EL (cell line): ENCODE results near the gene ATP5MC2.
"Not testable (repeated sequence)": the region's sequence is repeated elsewhere in the genome, so short reads cannot be mapped to it uniquely, and the experiment has no call there.

Experiments
- DNase-seq: peaks from one replicate; pipeline ENCODE4 v3.0.0-alpha.2; 2016

The ATP5MC2 gene

GRCh38 chr12:53644133-53644532 lies 31.8 kb downstream of the ATP5MC2 start:
- no peak for DNase-seq

DNA sequence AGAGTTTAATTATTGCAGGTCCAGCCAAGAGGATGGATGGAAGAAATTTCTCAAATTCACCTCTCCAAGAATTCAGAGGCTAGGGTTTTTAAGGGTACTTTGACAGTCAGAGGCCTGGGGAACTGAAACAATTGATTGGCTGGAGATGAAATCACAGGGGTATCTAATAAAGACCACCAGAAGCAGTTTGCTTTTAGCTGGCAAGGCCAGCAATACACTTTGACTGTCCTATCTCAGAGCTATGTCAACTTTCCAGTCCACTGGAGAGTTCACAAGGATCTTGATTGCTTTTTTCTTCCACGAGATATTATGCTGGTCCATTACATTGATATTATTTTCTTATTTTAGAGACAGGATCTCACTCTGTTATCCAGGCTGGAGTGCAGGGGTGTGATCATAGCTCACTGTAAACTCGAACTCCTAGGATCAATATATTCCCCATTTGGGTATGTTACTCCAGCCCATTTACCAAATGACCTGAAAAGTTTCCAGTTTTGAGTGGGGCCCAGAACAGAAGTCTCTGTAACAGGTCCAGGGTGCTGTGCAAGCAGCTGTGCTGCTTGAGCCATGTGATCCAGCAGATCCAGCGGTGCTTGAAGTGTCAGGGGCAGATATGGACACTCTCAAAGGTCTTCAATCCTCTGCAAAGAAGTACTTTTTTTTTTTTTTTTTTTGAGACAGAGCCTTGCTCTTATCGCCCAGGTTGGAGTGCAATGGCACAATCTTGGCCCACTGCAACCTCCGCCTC lies 32.5 kb downstream of the ATP5MC2 start:
- DNase-seq, result no peak

DNA sequence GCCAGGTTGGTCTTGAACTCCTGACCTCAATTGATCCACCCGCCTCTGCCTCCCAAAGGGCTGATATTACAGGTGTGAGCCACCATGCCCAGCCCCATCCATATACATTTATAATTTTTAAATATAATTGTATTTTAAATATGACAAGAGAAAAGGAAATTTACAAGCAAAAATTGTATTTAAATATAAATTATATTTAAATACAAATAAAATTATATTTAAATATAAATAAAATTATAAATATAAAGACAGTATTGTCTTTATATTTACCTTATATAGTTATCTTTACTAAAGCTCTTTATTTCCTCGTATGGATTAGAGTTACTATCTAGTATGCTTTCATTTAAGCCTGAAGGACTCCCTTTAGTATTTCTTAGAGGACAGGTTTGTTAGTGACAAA lies 37.8 kb downstream of the ATP5MC2 start:
- DNase-seq, result no peak

- no peak for DNase-seq
These were observed 39.2 kb downstream of the ATP5MC2 start for GRCh38 chr12:53636641-53637040.

DNA sequence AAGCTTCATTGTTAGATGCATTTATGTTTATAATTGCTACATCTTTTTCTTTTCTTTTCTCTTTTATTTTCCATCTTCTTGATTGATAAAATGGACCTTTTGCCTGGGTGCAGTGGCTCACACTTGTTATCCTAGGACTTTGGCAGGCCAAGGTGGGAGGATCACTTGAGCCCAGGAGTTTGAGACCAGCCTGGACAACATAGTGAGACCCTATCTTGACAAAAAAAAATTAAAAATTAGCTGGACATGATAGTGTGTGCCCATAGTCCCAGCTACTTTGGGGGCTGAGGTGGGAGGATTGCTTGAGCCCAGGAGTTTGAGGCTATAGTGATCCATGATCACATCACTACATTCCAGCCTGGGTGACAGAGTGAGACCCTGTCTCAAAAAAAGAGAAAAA lies 40.2 kb downstream of the ATP5MC2 start:
- DNase-seq, result not testable (repeated sequence)

- no peak for DNase-seq
These were observed 44.2 kb downstream of the ATP5MC2 start for GRCh38 chr12:53631721-53632120.

DNA sequence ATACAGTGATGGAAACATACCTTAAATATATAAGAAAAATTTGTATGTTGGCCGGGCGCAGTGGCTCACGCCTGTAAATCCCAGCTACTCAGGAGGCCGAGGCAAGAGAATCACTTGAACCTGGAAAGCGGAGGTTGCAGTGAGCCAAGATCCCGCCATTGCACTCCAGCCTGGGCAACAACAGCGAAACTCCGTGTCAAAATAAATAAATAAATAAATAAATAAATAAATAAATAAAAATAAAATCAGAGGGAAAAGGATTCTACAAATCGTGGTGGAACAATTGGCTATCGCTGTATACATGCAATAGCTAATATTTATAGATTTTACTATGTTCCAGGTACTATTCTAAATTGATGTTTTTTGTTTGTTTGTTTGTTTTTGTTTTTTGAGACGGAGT lies 48.0 kb downstream of the ATP5MC2 start:
- DNase-seq, result no peak

GRCh38 chr12:53626702-53627169 lies 49.1 kb downstream of the ATP5MC2 start:
- DNase-seq, result no peak

DNA sequence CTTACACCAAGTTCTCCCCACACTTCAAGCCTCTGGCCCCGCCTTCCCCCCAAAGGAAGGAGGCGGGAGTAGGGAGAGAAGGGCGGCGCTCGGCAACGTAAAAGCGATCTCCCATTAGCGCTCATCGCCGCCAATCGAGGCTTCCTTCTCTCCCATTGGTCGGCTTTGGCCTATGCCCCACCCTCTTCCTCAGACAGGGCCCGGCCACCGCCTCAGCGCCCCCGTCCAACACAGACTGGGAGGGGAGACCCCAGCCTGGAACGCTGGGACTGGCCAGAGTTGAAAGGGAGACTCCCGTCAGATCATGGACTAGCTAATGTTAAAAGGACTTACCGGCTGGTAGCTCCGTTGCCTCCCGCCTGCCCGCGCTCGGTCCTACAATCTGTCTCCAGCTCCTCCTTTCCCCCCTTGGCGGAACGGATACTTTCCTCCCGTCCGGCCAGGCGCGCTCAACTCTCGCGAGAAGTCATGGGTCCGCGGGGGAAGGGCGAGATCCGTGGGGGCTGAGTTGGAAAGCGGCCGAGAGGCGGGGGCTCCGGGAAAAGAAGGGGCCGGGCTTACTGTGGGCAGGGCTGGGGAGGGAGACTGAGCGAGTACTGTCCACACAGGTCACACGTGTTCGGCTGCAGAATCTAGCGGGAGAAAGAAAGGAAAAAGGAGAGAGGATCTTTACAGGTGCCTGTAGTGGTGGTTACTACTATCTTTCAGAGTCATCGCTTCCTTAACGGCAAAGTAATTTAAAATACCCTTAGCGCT lies 49.8 kb downstream of the ATP5MC2 start, which contains the start of gene ATF7:
Gene ATF7 (minus strand): TSS at position 437 of the 756 bp plus-strand sequence. CDS start 25,382 bp downstream, outside the sequence.
- DNase-seq, result peak; percentile 98

DNA sequence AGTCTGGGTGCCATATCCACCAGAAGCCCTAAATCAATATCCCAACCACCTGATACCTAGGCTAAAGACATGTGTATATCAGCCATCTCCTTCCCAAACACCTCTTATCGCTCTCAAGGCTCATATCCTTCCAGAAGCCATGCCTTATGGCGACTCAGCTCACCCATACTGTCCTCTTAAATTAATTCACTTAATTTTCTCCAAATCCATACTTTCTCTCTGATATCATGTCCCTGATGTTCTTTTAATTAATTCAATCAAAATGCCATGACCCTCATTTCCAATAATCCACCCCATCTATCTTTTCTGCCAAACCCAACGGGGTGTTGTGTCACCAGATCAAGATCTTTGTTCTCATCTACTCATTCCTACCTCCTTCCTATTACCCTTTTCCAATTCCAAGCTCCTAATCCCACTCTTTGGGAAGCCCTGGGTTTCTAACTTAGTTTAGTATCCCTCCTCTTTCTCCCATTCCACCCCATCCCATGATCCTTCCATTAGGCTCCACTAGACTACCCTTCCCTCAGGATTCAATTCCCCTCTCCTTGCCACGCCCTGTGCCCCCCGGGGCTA lies 50.4 kb downstream of the ATP5MC2 start:
- no peak for DNase-seq

GRCh38 chr12:53624956-53625355 lies 50.9 kb downstream of the ATP5MC2 start:
- no peak for DNase-seq

GRCh38 chr12:53624458-53624857 lies 51.4 kb downstream of the ATP5MC2 start:
- DNase-seq, result no peak

DNA sequence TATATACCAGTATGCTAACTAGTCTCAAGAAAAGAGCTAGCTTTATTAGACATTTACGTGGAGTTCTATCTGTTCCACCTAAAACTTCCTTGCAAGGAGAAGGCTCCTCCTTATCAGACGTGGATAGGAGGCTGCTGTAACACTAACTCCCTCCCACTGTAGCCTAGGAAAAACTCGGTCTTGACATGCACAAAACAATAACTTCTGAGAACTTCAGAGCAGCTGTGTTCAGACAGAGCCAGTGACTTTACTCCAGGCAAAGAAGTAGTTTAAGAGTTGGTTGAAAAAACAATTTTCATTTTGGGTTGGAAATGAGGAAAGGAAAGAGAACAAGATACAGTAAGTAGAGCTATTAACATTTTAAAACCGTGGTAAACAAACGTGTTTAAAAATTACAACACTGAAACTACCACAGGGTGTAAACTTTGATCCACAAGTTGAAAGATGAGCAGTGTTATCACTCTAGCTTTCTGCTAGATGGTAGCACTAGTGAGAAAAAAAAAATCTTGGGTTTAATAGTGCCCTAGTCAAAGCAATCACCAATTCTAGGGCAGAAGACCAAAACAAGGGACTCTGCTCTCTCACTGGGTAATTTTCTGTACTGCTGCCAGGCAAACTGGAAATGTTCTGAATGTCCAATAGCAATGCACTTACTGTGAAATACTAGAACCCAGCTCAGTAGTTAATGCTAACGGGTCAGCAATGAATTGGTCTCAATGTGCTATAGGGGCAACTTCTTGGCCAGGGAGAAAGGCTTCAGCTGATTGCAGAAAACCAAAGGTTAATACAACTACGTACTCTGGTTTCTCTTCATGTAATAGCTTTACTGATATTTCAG lies 52.1 kb downstream of the ATP5MC2 start:
- DNase-seq, result peak; percentile 39

DNA sequence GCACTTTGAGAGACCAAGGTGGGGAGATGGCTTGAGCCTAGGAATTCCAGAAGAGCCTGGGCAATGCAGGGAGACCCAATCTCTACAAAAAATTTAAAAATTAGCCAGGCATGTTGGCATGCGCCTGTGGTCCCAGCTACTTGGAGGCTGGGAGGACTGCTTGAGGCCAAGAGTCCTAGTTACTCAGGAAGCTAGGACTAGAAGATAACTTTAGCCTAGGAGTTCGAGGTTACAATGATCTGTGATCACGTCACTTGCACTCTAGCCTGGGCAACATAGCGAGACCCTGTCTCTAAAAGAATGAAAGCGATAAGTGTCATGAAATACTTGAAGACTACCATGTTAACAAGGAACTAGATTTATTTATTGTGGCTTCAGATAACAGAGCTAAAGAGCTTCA lies 53.2 kb downstream of the ATP5MC2 start:
- no peak for DNase-seq

- no peak for DNase-seq
These were observed 57.6 kb downstream of the ATP5MC2 start for GRCh38 chr12:53618275-53618674.

- DNase-seq, result no peak
These were observed 58.2 kb downstream of the ATP5MC2 start for GRCh38 chr12:53617700-53618099.

DNA sequence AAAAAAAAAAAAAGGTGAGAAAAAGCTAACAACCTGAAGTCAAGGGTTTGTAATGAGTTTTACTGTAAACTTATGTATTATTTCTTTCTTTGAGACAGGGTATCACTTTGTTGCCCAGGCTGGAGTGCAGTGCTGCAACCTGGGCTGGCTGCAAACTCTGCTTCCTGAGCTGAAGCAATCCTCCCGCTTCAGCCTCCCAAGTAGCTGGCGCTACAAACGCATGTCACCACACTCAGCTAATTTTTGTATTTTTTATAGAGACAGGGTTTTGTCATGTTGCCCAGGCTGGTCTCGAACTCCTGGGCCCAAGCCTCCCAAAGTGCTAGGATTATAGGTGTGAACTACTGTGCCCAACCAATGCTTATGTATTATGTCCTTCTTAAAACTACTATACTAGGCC lies 58.9 kb downstream of the ATP5MC2 start:
- DNase-seq, result no peak
